Measurements from ENCODE around the gene SECISBP2. TPM values are rescaled to one million over a fixed set of nuclear protein-coding genes. Genes with fewer than 3 reads are reported as not detected.

Gene SECISBP2
- total RNA-seq, 3 donors from 2014 or later: 40.5 to 84.7 (median 76.0) TPM

DNA sequence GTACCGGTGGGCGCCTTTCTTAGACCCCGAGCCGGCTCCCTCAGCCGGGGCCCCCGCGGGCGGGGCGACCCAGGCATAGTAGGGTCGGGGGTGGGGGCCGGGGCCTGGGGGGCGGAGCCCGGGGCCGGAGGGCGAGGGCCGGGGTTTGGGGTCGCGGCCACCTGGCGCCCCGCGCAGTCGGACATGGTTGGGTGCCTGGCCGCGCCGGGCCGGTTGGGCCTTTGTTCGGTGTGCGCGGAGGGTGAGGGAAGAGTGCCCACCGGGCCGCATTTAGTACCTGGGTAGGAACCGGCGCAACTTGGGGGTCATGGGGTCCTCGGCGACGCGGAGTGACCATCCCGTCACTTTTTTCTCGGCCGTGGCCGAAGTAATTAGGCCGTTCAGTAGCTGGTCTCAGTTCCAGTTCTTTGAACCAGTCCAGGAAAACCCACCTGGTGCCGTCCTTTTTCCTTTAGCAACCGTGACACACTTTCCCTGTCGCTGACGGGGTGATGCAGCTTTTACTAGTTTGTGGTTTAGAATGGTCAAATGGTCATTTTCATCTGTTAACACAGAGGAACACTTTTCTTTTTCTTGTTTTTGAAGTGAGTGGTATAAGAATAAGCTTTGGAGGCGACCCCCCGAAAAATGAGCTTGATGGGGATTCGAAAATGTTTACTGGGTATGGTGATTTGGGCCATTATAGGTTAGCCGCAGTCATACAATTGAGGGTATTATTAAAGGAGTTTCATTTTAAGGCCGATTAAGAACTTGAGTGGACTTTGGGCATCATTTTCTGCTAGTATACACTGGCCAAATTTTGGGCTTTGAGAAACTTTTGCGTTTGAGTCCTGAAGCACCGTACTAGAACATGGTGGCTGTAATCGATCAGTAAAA is 6.7 kb upstream of the SECISBP2 start:
- peak overlapping the region; percentile 74 to 87 (median 85) for H3K4me3 ChIP-seq
- H3K9me3 ChIP-seq: no peaks in the 10 kb centered on the region
- peaks cover 0 to 8% of the 10 kb centered on the region in 2 donors for H3K4me1 ChIP-seq
- peak overlapping the region; percentile 28 to 100 for H3K27ac ChIP-seq
- no peaks in the 10 kb centered on the region for H3K36me3 ChIP-seq
- DNase-seq (ENCODE audit: low spot score in 2 of 2): no peak
- no peak for TF ChIP-seq POLR2A (IDR thresholded peaks at IDR 0.05)
- TF ChIP-seq, protein P1, sequence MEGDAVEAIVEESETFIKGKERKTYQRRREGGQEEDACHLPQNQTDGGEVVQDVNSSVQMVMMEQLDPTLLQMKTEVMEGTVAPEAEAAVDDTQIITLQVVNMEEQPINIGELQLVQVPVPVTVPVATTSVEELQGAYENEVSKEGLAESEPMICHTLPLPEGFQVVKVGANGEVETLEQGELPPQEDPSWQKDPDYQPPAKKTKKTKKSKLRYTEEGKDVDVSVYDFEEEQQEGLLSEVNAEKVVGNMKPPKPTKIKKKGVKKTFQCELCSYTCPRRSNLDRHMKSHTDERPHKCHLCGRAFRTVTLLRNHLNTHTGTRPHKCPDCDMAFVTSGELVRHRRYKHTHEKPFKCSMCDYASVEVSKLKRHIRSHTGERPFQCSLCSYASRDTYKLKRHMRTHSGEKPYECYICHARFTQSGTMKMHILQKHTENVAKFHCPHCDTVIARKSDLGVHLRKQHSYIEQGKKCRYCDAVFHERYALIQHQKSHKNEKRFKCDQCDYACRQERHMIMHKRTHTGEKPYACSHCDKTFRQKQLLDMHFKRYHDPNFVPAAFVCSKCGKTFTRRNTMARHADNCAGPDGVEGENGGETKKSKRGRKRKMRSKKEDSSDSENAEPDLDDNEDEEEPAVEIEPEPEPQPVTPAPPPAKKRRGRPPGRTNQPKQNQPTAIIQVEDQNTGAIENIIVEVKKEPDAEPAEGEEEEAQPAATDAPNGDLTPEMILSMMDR (IDR thresholded peaks at IDR 0.05): no peak
- no peak for TF ChIP-seq POLR2AphosphoS5 (IDR thresholded peaks at IDR 0.05)
- intact Hi-C loops (cut with DNase I; ENCODE audit: low total_unique reads): no loop called here
- H3K27me3 ChIP-seq: no peaks in the 10 kb centered on the region

DNA sequence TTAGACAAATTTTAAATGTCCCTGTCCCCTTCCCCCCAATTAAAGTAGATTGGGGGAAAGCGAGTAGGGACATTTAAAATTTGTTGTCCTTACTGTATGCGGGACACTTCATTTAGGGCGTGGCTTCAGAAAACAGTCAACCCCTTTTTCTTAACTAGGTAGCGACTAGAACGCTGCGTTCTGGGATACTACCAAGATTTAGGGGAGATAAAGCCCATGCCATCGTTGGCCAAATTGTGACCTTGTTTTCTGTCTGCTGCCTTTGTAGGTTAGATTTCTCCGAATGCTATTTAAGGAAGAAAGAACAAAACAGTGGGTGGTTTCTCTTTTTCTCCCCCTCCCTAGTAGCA is 6.1 kb upstream of the SECISBP2 start:
- TF ChIP-seq POLR2A (IDR thresholded peaks at IDR 0.05): no peak
- no peak for TF ChIP-seq POLR2AphosphoS5 (IDR thresholded peaks at IDR 0.05)
- TF ChIP-seq, protein P1 (IDR thresholded peaks at IDR 0.05): no peak
- Histone ChIP-seq H3K9me3 (no peaks in the 10 kb centered on the region), H3K4me1 (peaks cover 0 to 8% of the 10 kb centered on the region in 2 donors), H3K36me3 (no peaks in the 10 kb centered on the region), H3K4me3 (peak overlapping the region; percentile 74 to 87 (median 85)), H3K27ac (no peak overlapping the region), H3K27me3 (no peaks in the 10 kb centered on the region)
- intact Hi-C loops (cut with DNase I; ENCODE audit: low total_unique reads): no loop called here
- DNase-seq (ENCODE audit: low spot score in 2 of 2): no peak

DNA sequence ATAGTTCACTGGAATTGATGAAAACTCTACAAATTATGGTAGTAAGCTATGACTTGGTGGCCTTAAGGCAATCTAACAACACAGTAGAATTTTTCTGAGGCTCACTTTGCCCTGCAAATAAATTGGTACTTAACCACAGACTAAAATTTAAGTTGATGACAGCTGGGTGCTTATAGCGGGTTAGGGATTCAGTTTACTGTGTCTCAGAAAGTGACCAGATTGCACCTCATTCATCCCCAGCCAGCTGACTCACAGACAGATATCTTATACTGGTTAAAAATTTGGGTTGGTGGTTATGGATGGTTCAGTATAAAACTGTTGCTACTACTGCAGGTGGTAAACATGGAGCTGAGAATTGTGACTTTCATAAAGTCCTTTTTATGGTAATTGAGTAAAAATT is 4.5 kb upstream of the SECISBP2 start:
- no peak overlapping the region for H3K27ac ChIP-seq
- intact Hi-C loops (cut with DNase I; ENCODE audit: low total_unique reads): no loop called here
- DNase-seq (ENCODE audit: low spot score in 2 of 2): no peak
- H3K4me3 ChIP-seq: no peak overlapping the region
- TF ChIP-seq, protein P1 (IDR thresholded peaks at IDR 0.05): no peak
- TF ChIP-seq POLR2A (IDR thresholded peaks at IDR 0.05) (no peak), POLR2AphosphoS5 (IDR thresholded peaks at IDR 0.05) (no peak)
- H3K36me3 ChIP-seq: no peaks in the 10 kb centered on the region
- H3K9me3 ChIP-seq: no peaks in the 10 kb centered on the region
- no peaks in the 10 kb centered on the region for H3K27me3 ChIP-seq
- H3K4me1 ChIP-seq: peaks cover 0 to 8% of the 10 kb centered on the region in 2 donors

DNA sequence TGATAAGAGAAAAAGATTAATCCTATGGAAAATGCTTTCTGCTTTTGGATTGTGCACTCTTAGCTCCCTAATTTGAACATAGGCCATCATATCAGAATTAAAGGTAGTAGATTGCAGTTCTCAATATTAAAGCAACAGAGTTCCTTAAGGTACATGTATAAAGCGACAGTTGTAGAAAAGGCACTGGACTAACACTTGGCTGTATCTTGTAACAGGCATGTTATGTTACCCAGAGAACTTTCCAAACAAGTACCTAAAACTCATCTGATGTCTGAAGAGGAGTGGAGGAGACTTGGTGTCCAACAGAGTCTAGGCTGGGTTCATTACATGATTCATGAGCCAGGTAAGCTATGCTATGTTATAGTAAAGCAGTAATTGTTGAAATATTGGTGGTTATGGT is 3.3 kb upstream of the SECISBP2 start:
- intact Hi-C loops (cut with DNase I; ENCODE audit: low total_unique reads): no loop called here
- no peak for DNase-seq (ENCODE audit: low spot score in 2 of 2)
- H3K36me3 ChIP-seq: no peaks in the 10 kb centered on the region
- H3K27me3 ChIP-seq: no peaks in the 10 kb centered on the region
- no peak overlapping the region for H3K4me3 ChIP-seq
- H3K9me3 ChIP-seq: no peaks in the 10 kb centered on the region
- H3K4me1 ChIP-seq: peaks cover 0 to 8% of the 10 kb centered on the region in 2 donors
- TF ChIP-seq, protein P1 (IDR thresholded peaks at IDR 0.05): no peak
- TF ChIP-seq POLR2AphosphoS5 (IDR thresholded peaks at IDR 0.05) (no peak), POLR2A (IDR thresholded peaks at IDR 0.05) (no peak)
- H3K27ac ChIP-seq: no peak overlapping the region

DNA sequence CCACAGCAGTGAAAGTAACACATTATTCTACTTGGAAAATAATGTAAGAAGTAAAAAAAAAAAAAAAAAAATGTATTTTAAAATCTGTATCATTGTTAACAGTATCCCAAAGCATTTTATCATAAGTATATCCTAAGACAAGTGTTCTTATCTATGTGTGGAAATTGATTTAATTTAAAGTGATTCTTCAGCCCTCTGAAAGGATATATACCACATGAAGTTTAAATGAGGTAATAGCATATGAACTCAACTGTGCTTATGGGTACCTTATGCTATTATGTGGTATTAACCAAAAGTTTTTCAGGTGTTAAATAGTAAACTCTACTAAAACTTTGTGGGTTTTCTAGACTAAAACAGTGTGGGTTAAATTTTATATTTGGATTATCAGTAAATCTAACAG is 2.8 kb upstream of the SECISBP2 start:
- no peak overlapping the region for H3K4me3 ChIP-seq
- intact Hi-C loops (cut with DNase I; ENCODE audit: low total_unique reads): no loop called here
- H3K36me3 ChIP-seq: no peaks in the 10 kb centered on the region
- no peaks in the 10 kb centered on the region for H3K27me3 ChIP-seq
- H3K9me3 ChIP-seq: no peaks in the 10 kb centered on the region
- no peak for DNase-seq (ENCODE audit: low spot score in 2 of 2)
- peaks cover 0 to 8% of the 10 kb centered on the region in 2 donors for H3K4me1 ChIP-seq
- TF ChIP-seq POLR2A (IDR thresholded peaks at IDR 0.05): no peak
- H3K27ac ChIP-seq: no peak overlapping the region

Data from breast epithelium (tissue), 4 donors.